ENCODE results near the gene ABRACL. TPM values are rescaled to one million over a fixed set of nuclear protein-coding genes. Genes with fewer than 3 reads are reported as not detected.

Gene ABRACL
- 67.0 and 95.8 TPM in 2 replicates for total RNA-seq

DNA sequence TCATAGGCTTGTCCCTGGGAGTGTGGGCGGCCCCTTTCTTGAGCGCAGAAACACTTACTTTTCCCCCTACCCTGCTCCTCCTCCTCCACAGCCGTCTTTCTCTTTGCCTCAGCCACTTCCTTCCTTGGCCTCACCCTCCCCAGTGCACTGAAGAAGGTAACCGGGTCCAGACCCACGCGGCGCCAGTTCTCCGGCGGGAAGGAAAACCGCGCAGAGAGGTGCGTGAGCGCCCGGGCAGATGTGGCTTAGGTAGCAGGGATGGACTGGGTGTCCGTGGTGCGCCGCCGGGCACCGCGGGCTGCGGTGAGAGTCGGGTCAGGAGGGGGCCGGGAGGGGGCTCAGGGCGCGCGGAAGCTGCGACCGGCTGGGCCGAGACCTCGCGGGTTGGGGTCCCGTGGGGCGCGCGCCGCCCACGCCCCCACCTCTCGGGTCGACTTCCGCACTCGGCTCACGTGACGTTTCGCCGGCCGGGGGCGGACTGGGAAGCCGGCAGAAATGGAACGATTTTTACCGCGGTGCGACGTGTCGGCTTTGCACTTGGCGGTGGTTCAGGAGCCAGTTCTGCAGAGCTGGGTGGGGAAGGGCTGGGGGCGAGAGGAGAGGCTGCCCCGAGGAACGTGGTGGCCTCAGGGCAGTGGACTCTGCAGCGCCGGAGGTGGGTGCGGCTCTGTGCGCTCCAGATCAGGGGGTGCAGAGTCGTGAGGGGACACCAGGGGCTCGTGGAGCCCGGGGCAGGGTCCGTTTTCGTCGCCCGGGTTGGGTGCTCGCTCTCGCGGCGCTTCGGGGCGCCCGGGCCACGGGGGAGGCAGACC is at the start of gene ABRACL:
Gene ABRACL, plus strand, starts transcription at position 88 of the 812 bp plus-strand sequence. CDS start 5,416 bp downstream, outside the sequence.

DNA sequence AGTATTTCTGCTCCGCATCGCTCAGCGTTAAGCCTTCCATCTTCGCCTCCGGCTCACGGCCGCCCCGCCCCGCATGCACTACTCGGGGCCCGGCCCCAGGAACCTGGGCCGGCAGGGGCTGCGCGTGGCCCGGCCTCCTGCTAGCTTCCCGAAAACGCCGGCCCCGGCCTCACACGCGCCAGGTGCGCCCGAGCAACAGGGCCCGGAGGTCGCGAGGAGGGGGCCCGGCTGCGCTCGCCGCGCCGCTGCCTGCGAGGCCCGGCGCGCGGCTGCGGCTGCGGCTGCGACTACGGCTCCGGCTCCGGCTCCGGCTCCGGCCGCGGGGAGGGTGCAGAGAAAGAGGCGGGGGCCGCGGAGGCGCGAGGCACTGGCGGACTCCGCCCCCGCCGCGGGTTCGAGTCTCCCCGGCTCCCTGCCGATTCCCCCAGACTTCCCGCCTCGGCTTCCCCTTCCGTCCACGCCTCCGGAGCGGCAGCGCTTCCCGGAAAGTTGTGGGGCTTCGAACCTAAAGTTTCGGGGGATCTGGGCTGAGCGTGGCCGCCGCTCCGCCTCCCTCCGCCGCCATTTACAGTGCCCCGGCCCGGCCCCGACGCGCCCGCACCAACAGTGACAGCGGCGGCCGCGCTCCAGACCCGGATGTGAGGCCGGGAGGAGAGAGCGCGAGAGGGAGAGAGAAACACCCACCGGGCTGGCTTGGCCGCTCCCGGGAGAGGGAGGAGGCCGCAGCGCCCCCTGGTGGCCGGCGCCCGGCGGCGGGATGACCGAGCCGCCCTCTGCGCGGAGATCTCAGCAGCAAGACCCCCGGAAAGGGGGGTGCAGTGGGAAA is 40.7 kb upstream of the ABRACL start, which contains the start of gene REPS1:
Gene REPS1, minus strand, starts transcription at position 611 of the 826 bp plus-strand sequence. Its CDS starts 571 bp downstream, at position 40.

Other genes starting within 250 kb of the ABRACL start
- gene ECT2L, start 232.7 kb upstream of the ABRACL start, total RNA-seq = not detected in 2 replicates
- gene REPS1, start 40.5 kb upstream of the ABRACL start, total RNA-seq = 33.3 and 58.2 TPM in 2 replicates
- 24.5 and 26.9 TPM in 2 replicates for gene HECA, start 106.3 kb downstream of the ABRACL start, total RNA-seq